ENCODE results near the gene SRSF2. TPM values are rescaled to one million over a fixed set of nuclear protein-coding genes. Genes with fewer than 3 reads are reported as not detected.
"Not testable (repeated sequence)": the region's sequence is repeated elsewhere in the genome, so short reads cannot be mapped to it uniquely, and the experiment has no call there.

SRSF2 gene
- total RNA-seq, 1 donor from 2014 or later = 70.5 TPM

DNA sequence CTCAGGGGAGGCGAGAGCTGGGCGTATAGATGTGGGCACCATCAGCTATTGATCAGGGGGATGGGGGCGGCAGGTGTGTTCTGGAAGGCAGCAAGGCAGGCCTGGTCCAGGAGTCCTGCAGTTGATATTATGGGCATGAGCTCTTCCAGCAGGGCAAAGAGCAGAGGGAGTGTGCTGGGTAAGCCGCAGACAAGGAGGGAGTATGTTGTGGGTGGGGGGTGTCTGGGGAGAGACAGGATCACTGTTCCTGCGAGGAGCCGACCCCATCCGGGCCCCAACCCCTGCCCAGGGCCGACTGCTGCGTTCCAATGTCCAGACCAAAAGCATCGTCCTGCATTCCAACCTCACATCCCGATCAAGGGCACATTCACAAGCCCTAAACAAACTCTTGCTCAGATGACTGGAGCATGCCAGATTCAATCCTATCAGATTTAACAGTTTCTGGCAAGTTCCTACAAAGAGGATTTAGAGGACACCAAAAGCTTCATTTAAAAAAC, 35.6 kb downstream of the SRSF2 start:
- no peak for DNase-seq (ENCODE audit: low spot score)

DNA sequence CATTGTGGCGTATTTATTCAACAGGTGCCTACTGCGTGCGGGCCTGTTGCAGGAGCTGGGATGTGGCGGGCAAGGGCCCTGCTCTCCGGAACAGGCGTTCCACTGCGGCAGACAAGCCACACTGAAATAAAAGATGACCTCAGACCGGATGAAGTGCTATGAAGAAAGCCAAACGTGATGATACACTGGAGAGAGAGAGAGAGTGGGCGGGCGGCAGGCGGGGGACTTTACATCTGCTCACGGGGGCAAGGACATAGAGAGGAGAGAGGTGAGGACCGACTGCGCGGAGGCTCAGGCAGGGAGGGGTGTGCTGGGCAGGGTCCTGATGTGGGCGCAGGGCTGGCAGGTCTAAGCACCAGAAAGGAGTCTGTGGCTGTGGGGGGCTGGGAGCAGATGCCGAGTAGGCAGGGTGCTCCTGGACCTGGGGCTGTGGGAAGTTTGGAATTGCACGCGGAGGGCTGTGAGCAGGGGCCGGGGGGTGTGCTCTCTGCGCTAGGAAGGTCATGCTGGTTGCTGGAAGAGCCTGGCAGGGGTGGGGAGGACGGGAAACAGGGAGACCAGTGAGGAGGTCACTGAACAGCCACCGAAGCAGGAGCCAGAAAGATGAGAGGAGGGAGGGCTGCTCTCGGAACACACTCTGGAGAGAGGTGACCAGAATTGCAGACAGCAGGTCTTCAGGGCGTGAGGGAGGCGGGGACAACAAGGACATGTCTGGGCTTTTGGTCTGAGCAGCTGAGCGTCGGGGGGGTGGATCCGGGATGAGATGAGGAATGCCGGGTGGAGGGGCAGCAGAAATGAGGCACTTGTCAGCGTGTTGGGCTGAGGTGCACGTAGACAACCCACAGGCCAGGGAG, 36.3 kb downstream of the SRSF2 start:
- DNase-seq (ENCODE audit: low spot score) = peak; percentile 90

DNA sequence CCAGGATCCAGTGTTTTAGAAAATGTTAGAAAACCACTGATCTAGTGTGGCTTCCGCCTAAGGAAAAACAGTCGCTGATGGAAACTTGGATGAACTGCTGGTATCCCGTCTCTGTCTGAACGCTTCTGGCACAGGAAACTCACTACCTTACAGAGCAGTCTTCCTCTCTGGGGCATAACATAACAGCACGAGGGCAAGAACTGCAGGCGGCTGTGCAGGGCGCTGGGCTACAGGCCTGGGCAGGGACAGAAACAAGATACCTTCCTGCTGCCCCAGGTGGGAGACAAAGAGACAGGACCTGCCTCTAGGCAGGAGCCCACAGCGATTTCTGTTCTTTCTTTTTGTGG, 36.9 kb downstream of the SRSF2 start:
- DNase-seq (ENCODE audit: low spot score) = no peak

DNA sequence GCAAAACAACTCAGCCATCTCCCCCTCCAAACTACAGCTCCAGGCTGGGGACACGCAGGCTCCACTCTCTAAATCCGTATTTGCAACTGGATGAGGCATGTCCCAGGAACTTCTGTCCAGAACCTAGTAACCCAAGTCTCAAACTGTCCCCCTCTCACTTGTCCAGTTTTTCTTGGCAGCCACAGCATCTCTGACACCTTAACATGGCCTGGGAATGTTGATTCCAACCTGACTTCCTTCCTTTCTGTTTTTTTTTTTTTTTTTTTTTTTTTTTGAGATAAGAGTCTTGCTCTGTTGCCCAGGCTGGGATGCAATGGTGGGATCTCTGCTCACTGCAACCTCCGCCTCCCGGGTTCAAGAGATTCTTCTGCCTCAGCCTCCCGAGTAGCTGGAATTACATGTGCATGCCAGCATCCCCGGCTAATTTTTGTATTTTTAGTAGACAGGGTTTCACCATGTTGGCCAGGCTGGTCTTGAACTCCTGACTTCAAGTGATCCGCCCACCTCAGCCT, 38.6 kb downstream of the SRSF2 start:
- DNase-seq (ENCODE audit: low spot score) = not testable (repeated sequence)

DNA sequence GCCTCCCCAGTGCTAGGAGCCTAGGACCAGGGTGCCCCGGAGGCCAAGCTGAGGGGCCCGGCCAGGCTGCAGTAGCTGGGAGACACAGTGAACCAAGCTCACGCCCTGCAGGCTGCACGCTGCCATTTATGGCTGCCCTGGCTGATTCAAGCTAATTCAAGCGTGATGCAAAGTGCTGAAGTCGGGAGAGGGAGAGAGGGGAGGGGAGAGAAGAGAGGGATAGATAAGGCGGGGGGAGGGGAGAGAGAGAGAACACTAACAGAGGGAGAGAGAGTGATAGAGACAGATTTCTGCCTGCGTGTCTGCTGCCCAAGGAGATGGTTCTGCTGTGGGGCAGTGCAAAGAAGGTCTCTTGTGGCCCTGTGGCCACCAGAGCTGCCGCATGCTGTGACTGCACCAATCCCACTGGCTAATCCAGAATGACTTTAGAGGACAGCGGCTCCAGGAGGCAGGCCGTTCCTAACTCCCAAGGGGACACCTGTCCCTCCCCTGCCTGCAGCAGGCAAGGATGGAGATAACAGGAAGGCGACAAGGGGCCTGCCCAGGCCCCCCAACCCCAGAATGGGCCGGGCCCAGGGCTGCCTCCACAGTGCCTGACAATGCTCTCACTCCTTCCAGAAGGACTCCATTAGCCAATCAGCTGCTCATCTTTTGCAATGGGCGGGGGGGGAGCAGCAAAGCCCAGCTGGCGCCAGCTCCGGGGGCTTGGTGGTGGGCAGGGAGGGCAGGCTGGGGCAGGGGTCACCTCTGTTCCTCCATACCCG, 39.2 kb downstream of the SRSF2 start:
- DNase-seq (ENCODE audit: low spot score) = peak; percentile 95

DNA sequence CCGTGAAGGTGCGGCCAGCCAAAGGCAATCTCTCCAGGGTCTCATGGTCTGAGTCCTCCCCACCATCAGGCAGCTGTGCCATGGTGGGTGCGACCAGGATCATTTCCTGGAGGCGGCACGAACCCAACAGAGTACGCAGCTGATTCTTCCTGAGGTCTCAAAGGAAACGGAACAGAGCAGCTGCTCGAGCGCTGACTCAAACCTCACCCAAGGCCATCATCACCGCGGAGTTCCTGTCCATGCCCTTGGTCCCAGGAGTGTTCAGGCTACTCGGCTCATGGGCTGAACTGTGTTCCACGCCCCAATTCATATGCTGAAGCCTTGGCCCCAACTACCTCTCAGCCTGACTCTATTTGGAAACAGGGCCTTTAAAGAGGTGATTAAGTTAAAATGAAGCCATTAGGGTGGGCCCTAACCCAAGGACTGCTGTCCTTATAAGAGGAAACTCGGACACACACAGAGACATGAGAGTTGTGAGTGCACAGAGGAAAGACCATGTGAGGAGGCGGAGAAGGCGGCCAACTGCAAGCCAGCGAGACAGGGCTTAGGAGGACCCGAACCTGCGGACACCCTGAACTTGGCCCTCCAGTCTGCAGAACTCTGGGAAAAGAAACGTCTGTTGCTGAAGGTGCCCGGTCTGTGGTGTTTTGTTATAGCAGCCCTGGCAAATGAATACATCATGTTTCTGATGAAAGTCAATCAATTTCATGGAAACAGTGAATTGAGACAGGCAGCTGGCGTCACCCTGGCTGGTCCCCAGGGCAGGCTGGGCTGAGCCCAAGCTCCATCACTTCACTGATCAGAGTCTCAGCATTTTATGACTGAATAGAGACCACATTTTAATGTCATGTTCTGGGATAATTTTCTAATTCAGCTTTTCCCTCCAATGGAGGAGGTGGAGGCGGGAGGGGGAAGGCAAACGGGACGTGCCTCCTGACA, 40.1 kb downstream of the SRSF2 start:
- DNase-seq (ENCODE audit: low spot score) = no peak

DNA sequence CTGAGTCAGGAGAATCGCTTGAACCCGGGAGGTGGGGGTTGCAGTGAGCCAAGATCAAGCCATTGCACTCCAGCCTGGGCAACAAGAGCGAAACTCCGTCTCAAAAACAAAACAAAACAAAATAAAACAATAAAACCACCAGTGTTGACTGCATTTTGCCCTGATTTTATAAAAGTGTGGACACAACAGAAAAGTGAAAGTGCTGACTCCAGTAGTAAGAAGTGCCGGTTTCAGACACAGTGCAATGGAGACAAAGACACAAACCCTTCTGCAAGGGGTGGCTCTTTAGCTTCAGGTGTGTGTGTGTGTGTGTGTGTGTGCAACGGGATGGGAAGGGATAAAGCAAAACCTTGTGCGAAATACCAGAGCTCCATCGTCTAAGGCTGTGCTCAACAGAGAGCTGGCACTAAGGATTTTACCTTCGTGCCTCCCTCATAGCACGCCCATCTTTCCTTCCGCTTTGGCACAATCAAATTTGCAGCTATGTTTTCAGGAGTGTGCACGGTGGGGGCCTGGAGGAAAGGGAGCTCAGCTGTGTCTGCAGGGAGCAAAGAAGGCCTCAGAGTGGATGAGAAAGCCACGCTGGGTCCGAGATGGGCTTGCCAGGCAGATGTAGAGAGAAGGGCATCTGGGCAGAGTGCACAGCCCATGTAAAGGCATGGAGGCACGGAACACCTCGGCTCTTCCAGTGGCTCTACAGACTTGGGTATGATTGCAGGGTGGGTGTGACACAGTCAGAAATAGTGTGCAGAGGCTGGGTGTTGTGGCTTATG, 41.9 kb downstream of the SRSF2 start:
- peak; percentile 54 for DNase-seq (ENCODE audit: low spot score)

DNA sequence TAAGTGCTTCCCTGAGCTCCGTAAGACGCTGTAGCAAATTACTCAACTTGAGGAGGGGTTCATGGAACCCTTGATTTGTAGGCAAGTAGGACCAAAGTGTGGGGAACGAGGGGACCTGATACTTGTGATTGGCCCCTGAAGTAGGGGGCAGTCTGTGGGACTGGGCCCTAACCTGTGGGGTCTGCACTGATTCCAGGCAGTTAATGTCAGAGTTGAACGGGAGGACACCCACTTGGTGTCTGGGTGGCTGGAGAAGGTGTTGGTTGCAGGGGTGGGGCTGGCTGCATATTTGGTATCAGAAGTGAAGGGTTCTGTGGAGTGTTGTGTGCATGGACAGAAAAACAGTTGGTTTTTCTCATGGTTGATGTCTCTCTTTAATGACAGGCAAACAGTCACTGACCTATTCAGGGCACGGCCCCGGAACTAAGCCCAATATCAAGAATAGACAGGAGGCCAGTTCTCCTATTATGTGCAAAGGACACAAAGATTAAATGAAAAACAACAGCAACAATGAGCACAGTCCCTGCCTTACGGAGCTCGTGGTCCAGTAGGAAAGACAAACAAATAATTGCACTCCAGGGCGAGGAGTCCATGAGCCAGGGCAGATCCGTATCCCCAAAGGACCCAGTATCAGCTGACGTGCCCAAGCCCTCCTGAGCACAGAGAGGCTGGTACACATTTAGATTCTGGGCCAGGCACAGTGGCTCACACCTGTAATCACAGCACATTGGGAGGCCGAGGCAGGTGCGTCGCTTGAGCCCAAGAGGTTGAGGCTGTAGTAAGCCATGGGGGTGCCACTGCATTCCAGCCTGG, 45.5 kb downstream of the SRSF2 start:
- DNase-seq (ENCODE audit: low spot score) = no peak

DNA sequence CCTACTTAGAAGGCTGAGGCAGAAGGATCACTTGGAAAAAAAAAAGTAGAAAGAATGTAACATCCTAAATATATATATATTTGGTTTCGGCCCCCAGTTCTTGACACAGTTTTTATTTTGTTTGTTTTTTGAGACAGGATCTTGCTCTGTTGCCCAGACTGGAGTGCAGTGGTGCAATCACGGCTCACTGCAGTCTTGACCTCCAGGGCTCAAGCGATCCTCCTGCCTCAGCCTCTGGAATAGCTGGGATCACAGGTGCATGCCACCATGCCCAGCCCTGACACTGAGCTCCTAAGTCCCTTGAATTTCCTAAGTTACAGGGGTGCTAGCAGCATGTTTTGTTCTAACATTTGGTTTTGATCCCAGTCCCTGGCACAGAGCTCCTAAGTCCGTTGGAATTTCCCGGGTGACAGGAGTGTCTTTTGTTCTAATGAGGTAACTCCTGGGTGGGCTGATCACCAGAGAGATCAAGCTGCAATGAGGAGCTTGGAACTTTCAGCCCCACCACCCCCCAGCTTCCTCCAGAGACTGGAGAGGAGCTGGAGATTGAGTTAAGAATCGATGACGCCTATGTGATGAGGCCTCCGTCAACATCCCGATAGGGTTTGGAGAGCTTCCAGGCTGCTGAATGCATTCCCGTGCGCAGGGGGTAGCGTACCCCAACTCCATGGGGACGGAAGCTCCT, 46.4 kb downstream of the SRSF2 start:
- DNase-seq (ENCODE audit: low spot score) = no peak

DNA sequence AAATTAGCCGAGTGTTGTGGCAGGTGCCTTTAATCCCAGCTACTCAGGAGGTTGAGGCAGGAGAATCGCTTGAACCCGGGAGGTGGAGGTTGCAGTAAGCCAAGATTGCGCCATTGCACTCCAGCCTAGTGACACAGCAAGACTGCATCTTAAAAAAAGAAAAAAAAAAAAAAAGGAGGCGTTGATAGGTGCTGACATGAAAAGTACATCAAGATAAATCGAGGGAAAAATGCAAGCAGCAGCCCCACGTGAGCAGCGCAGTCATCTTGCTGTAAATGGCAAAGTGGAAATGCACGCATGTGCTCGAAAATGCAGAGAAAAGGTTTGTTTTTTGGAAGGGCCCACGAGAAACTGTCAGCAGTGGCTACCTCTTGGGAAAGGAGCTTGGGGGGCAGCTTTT, 47.3 kb downstream of the SRSF2 start:
- no peak for DNase-seq (ENCODE audit: low spot score)

DNA sequence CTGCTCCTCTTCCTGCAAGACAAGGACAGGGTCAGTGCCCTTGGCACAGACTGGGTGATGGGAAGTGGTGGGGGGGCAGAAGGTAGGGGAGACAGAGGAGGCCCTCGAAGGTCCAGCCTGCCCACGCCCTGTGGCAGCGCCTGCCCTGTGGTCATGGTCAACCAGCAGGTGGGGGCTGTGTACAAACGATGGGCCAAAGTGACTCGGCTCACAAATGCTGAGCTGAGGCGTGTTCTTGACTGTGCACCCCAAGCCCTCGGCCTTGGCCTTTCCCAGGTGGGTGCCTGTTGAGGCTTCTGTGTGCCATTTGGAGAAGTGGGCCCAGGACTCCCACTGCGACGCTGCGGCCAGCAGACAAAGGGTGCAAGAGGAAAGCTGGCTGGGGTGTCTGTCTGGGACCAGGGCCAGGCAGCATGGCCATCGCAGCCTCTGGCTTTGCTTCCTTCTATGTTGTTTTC, 48.9 kb downstream of the SRSF2 start:
- no peak for DNase-seq (ENCODE audit: low spot score)

DNA sequence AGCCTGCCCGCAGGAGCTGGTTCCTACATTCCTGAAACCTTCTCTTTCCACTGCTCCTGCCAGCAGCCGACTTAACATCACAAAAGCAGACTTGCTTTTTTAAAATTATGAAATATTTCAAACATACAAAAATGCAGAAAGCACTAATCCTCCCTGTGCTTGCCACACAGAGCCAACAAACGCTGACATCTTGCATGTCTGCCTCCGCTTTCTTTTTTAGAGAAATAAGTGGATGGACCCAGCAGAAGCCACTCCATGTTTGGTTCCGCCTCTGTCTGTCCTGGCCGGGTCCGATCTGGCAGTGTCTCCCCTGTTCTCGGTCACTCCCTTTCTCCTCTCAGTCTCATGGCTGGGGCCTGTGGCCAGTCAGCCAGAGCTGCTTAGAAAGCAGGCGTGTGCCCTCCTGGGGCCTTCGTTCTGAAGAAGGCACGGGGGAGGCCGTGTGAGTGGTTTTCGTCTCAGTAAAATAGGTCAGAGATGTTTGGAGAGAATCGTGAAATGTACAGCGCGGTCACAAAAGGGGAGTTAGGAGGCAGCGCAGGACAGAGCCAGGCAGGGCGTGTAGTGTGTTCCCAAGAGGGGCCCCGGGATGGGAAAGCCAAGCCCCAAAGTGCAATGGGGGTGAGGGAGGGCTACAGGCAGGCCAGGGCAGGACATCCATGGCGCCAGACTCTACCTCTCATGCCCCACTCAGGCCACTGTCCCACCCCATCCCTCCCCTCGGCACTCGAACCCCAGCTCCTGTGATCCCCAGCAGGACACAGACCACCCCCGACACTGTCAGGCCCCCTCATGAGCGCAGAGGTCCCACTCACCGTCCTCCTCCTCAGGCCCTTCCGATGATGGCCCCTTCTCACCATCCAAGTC, 49.6 kb downstream of the SRSF2 start:
- DNase-seq (ENCODE audit: low spot score) = peak; percentile 84

DNA sequence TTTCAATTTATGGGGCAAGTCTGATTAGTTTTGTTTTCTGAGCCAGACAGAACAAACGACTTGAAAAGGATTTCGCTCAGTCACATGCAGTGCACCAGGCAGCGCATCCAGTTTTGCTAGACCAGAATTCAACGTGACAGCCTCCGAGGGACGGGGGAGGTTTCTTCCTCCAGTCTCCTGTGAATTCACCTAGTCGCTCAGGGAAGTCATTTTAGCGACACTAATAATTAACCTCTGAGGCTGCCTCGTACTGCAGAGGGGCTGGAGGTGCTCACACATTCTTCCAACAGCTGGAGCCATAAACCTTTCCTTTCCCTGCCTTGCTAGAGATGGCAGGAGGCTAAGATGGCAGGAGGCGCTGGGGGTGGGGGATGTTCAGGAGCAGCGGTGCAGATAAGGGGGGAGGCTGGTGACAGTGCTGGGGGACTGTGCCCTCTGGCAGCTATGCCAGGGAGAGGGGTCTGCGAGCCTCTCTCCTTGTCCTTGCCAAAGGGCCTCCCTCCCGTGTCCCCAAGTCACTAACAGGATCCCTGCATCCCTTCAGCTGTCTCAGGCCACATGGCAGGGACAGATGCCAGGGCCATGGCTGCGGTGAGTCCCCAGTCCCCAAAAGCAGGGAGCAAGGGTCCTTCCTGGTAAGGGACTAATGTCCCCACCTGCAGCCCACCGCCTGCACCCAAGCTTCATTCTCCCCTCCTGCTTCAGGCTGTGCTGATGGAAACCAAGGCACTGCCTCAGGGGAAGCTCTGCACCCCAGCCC, 50.4 kb downstream of the SRSF2 start:
- DNase-seq (ENCODE audit: low spot score) = no peak

DNA sequence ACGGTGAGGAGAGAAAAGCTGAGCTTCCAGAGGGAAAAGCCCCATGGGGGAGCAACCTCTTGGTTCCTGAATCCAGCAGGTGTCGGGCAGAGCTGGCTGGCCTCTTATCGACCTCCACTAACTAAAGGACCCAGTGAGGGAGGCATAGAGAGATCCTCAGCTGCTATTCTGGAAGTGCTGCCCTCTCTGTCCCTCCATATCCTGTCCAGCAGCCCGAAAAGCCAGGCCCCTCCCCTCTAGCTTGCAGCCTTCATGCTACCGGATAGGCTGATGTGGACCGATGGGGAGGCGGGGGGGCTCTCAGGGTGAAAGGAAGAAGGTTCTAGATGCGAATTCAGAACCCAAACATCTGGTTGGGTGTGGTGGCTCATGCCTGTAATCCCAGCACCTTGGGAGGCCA, 51.3 kb downstream of the SRSF2 start:
- no peak for DNase-seq (ENCODE audit: low spot score)

DNA sequence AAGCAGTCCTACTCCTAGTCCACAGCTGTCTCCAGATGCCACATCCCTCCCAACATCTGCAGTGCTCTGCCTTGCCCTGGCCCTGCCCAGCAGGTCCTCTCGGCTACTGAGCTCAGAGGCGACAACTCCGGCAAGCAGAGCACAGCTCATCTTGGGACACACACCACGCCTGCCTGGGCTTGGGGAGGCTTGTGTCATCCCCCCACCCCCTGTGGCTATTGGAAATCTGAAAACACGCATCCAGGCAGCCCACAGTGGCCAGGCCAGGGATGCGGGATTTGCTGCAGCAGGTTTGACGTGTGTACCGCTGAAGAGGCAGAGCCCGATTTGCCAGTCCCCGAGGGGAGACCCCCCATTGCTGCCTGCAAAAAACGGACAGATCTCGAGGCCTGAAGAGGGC, 51.8 kb downstream of the SRSF2 start:
- no peak for DNase-seq (ENCODE audit: low spot score)

DNA sequence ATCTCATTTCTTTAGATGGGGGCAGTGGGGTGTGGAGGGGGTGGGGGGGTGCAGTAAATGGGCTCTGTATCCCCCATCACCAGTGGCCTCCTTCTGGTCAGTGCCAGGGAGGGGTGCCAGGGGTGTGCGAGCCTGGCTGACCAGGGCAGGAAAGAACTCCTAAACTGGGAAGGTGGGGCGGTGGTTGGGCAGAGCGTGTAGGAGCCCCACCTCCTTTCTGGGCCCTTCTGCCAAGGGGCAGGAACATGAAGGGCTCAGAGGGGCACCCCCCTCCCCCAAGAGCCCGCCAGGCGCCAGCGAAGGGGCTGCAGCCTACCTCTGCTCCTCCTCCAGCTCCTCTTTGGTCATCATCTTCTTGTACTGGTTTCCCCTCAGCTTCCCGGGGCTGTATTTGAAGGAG, 52.4 kb downstream of the SRSF2 start:
- no peak for DNase-seq (ENCODE audit: low spot score)

Measured in umbilical cord (tissue), 2 donors.